ENCODE measurements around the gene SMAD9. TPM values are rescaled to one million over a fixed set of nuclear protein-coding genes. Genes with fewer than 3 reads are reported as not detected.
A peak's percentile ranks its signal among the peaks of the same experiment; 100 is the strongest.

The SMAD9 gene
- total and polyA plus RNA-seq, 2 of the 8 experiments (the other 6 are each of a cell fraction or from before 2014, with no cell fraction given) = 0.45 to 1.0 TPM

DNA sequence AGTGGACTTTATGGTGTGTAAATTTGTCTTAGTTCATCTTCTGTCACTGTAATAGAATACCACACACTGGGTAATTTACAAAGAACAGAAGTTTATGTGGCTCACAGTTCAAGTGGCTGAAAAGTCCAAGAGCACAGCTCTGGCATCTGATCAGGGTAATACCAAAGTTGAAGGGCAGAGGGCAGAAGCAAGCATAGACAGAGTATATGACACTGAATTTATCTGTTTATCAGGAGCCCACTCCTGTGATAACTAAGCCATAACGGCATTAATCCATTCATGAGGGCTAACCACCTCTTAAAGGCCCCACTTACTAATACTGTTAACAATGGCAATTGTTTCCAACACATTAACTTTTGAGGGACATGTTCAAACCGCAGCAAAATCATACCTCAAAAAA lies 105.0 kb downstream of the SMAD9 start:
- Histone ChIP-seq H3K4me1 (replicated peaks in 1 of 4; ENCODE audit: control insufficient read depth in 3 of 4, insufficient read depth in 4 of 4, low read length in 3 of 4) (peaks cover 0 to 9% (median 4%) of the 10 kb centered on the region in 4 experiments; a peak in 4 of 7 replicates), H3K23me2 (ENCODE audit: low read depth, low read length) (peaks cover 9% of the 10 kb centered on the region), H2AFZ (ENCODE audit: low read length) (no peak overlapping the region), H4K20me1 (replicated peaks in 1 of 2; ENCODE audit: control insufficient read depth in 1 of 2, insufficient read depth in 2 of 2, low read length in 2 of 2) (no peaks in the 10 kb centered on the region), H4K5ac (ENCODE audit: insufficient read length, low read depth, low read length) (no peak overlapping the region), H3K56ac (replicated peaks; ENCODE audit: insufficient read length, low read depth, low read length) (no peak overlapping the region), H2BK15ac (ENCODE audit: low read length) (no peak overlapping the region), H2BK5ac (ENCODE audit: low read depth, low read length) (no peak overlapping the region), H3K27me3 (replicated peaks in 1 of 4; ENCODE audit: control insufficient read depth in 3 of 4, extremely low read depth in 1 of 4, insufficient read depth in 3 of 4, low read length in 3 of 4) (no peaks in the 10 kb centered on the region), H3K4ac (replicated peaks; ENCODE audit: insufficient read length, low read depth, low read length) (no peak overlapping the region), H2BK12ac (ENCODE audit: low read depth, low read length) (no peak overlapping the region), H3K4me2 (ENCODE audit: insufficient read depth in 1 of 2, low read depth in 2 of 2, low read length in 2 of 2) (no peak overlapping the region), H4K91ac (replicated peaks; ENCODE audit: insufficient read length, low read length) (no peak overlapping the region), H3K79me2 (ENCODE audit: control insufficient read depth in 1 of 2, insufficient read depth in 2 of 2, low read length in 2 of 2) (peaks cover 0 to 1% of the 10 kb centered on the region in 2 experiments; a peak in 1 of 4 replicates), H3K18ac (ENCODE audit: extremely low read depth, low read length) (no peak overlapping the region), H3K4me3 (ENCODE audit: extremely low read depth in 1 of 4, insufficient read depth in 2 of 4, low read depth in 3 of 4, low read length in 4 of 4) (no peak overlapping the region), H3K9me3 (ENCODE audit: insufficient read depth in 2 of 2, low read depth in 1 of 2, low read length in 1 of 2) (no peaks in the 10 kb centered on the region), H2BK120ac (replicated peaks; ENCODE audit: low read depth, low read length) (no peak overlapping the region), H3K23ac (ENCODE audit: insufficient read length) (no peak overlapping the region), H4K8ac (ENCODE audit: extremely low read depth, insufficient read depth, low read length) (no peak overlapping the region), H2AK5ac (ENCODE audit: low read depth, low read length) (no peak overlapping the region), H3K14ac (ENCODE audit: insufficient read length) (no peak overlapping the region), H3K27ac (ENCODE audit: low read depth, low read length) (no peak overlapping the region), H3K9ac (replicated peaks in 1 of 4; ENCODE audit: extremely low read depth in 1 of 4, low read depth in 3 of 4, low read length in 3 of 4) (no peak overlapping the region), H3K36me3 (ENCODE audit: control insufficient read depth in 2 of 4, insufficient read depth in 4 of 4, low read length in 3 of 4) (no peaks in the 10 kb centered on the region), H3K79me1 (ENCODE audit: low read depth, low read length) (0 out of 2 replicates have a peak, but pooled peaks cover 2% of the 10 kb centered on the region), H2BK20ac (ENCODE audit: low read length) (no peak overlapping the region)
- TF ChIP-seq, protein P1, sequence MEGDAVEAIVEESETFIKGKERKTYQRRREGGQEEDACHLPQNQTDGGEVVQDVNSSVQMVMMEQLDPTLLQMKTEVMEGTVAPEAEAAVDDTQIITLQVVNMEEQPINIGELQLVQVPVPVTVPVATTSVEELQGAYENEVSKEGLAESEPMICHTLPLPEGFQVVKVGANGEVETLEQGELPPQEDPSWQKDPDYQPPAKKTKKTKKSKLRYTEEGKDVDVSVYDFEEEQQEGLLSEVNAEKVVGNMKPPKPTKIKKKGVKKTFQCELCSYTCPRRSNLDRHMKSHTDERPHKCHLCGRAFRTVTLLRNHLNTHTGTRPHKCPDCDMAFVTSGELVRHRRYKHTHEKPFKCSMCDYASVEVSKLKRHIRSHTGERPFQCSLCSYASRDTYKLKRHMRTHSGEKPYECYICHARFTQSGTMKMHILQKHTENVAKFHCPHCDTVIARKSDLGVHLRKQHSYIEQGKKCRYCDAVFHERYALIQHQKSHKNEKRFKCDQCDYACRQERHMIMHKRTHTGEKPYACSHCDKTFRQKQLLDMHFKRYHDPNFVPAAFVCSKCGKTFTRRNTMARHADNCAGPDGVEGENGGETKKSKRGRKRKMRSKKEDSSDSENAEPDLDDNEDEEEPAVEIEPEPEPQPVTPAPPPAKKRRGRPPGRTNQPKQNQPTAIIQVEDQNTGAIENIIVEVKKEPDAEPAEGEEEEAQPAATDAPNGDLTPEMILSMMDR (IDR thresholded peaks at IDR 0.05; ENCODE audit: control extremely low read depth in 1 of 3, insufficient read depth in 1 of 3, low read depth in 1 of 3, low read length in 3 of 3) = peak in 2 of 3 experiments; percentile 41 to 54; a peak in 3 of 4 replicates
- TF ChIP-seq SRF (IDR thresholded peaks at IDR 0.05; ENCODE audit: low read depth, low read length) (no peak), RAD21 (IDR thresholded peaks at IDR 0.05 in 1 of 2, conservative IDR thresholded peaks at IDR 0.05 in 1 of 2; ENCODE audit: low read depth in 2 of 2, low read length in 2 of 2) (peak; percentile 37 to 42; a peak in 3 of 4 replicates)
- CTCF ChIA-PET (ENCODE audit: partially characterized antibody) = interaction anchor here (0.6 to 2.8 kb wide), 23 partner anchors 9 to 357 kb away, joined by 3 to 22 read pairs (median 3); no protein-coding TSS in a partner anchor
- DNase-seq (ENCODE audit: low read depth in 1 of 2, low spot score in 2 of 2) (no peak), FAIRE-seq (no peak)
- POLR2A ChIA-PET (ENCODE audit: partially characterized antibody) = interaction anchor here (0.6 kb wide), 1 partner anchor 827 kb away, joined by 3 read pairs; no protein-coding TSS in a partner anchor
- 85% methylated on average over 2 of the region's 2 CpGs; no CpG with 5 or more reads in 1 of the 2 experiments for WGBS, 2 experiments (ENCODE audit: extremely low coverage in 1 of 2, insufficient coverage in 1 of 2, insufficient read length in 1 of 2, insufficient replicate concordance in 2 of 2, low coverage in 1 of 2, low lambda C conversion rate in 2 of 2, missing lambda C conversion rate in 1 of 2)
